ENCODE data around the gene SPATA1.

The SPATA1 gene

DNA sequence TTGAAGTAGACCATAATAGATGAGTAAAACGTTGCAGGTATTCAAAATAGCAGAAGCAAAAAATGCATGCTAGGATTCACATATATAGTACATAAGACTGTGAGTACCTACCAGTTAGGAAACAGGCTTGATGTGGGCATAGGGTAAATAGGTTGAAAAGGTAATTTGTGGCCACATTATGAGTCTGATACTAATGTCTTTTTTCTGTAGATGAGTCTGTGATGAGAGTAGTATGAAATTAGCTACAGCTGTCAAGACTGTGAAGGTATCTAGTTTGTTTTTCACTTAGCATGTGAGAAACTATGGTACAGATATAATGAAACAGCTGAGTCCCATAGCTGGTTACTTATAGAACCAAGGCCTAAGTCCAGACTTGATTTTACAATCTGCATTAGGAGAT is 12.4 kb upstream of the SPATA1 start:
- no peaks in the 10 kb centered on the region for H3K9me3 Mint-ChIP-seq
- H3K4me1 Mint-ChIP-seq = no peaks in the 10 kb centered on the region
- TF ChIP-seq, protein P1, sequence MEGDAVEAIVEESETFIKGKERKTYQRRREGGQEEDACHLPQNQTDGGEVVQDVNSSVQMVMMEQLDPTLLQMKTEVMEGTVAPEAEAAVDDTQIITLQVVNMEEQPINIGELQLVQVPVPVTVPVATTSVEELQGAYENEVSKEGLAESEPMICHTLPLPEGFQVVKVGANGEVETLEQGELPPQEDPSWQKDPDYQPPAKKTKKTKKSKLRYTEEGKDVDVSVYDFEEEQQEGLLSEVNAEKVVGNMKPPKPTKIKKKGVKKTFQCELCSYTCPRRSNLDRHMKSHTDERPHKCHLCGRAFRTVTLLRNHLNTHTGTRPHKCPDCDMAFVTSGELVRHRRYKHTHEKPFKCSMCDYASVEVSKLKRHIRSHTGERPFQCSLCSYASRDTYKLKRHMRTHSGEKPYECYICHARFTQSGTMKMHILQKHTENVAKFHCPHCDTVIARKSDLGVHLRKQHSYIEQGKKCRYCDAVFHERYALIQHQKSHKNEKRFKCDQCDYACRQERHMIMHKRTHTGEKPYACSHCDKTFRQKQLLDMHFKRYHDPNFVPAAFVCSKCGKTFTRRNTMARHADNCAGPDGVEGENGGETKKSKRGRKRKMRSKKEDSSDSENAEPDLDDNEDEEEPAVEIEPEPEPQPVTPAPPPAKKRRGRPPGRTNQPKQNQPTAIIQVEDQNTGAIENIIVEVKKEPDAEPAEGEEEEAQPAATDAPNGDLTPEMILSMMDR (IDR thresholded peaks at IDR 0.05) = no peak
- DNase-seq = no peak
- H3K27me3 Mint-ChIP-seq (ENCODE audit: low read depth, poor library complexity) = no peaks in the 10 kb centered on the region
- peaks cover 77% of the 10 kb centered on the region for H3K36me3 Mint-ChIP-seq (ENCODE audit: low read depth)
- H3K4me3 Mint-ChIP-seq = no peak overlapping the region
- H3K27ac Mint-ChIP-seq = no peak overlapping the region

DNA sequence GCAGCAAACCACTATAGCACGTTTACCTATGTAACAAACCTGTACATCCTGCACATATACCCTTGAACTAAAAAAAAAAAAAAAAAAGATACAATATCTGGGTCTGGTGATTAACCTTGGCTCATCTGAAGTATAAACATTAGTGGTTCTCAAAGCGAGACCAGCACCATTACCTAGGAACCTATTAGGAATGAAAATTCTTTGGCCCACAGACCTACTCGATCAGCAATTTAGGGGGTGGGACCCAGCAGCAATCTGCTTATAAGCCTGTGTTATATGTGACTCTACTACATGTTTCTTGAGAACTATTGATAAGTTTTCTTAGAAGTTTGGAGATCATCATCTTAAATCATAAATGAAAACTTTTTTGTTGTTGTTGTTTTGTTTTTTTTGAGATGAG is 9.7 kb upstream of the SPATA1 start:
- no peak for DNase-seq
- Mint-ChIP-seq H3K36me3 (ENCODE audit: low read depth) (peaks cover 76% of the 10 kb centered on the region), H3K4me3 (no peak overlapping the region), H3K27ac (no peak overlapping the region), H3K4me1 (peaks cover 4% of the 10 kb centered on the region), H3K9me3 (no peaks in the 10 kb centered on the region), H3K27me3 (ENCODE audit: low read depth, poor library complexity) (no peaks in the 10 kb centered on the region)
- TF ChIP-seq, protein P1 (IDR thresholded peaks at IDR 0.05) = no peak

DNA sequence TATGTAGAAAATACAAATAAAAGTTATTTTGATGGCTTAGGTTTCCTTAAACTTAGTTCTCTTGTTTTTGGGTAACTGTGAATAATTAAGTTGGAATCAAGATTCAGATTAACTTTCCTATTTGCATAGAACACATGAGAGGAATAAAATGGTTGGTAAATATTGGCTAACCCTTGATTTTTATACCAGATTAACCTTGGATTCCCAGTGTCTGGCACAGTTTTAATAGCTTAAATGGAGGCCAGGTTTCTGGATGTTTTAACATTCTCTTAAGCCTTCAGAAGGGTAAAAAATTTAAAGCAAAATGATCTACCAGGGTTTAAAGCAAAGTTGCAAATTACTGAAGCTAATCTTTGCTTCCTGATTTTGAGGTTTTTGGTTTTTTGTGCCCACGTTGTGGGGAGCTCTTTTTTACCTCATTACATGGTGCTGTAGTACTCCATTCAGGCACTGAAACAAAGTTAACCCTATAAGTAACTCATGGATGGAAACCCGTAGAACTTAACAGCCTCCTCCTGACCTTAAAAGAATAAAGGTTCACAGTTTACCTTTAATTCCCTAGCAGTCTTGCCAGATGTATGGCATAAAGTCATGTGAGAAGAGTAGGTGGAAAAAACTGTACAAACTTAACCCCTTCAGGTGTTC is 8.4 kb upstream of the SPATA1 start:
- Mint-ChIP-seq H3K4me1 (peaks cover 7% of the 10 kb centered on the region), H3K27ac (no peak overlapping the region), H3K36me3 (ENCODE audit: low read depth) (peaks cover 69% of the 10 kb centered on the region), H3K4me3 (no peak overlapping the region), H3K9me3 (no peaks in the 10 kb centered on the region), H3K27me3 (ENCODE audit: low read depth, poor library complexity) (no peaks in the 10 kb centered on the region)
- TF ChIP-seq, protein P1 (IDR thresholded peaks at IDR 0.05) = no peak
- DNase-seq = no peak

DNA sequence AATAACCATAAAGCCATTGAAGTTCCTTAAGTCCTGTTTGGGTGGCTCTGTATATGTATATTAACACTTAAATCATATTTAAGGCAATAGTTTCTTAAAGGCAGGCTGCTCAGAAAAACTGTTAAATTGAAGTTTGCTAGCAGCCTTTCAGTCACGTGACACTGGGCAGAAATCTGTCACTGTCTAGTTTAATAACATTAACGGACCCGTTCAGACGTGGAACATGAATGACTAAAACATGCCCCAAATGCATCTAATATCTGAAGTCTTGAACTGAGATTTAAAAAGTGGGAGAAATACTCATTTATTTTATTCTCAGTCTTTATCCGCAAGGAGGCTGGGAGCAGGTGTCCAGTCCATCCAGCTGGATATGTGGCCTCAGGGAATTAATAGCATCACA is 3.3 kb upstream of the SPATA1 start:
- Mint-ChIP-seq H3K27me3 (ENCODE audit: low read depth, poor library complexity) (no peaks in the 10 kb centered on the region), H3K9me3 (peaks cover 10% of the 10 kb centered on the region), H3K4me1 (peaks cover 35% of the 10 kb centered on the region), H3K27ac (no peak overlapping the region), H3K36me3 (ENCODE audit: low read depth) (peaks cover 44% of the 10 kb centered on the region), H3K4me3 (peak overlapping the region; percentile 96)
- TF ChIP-seq, protein P1 (IDR thresholded peaks at IDR 0.05) = no peak
- DNase-seq = no peak

DNA sequence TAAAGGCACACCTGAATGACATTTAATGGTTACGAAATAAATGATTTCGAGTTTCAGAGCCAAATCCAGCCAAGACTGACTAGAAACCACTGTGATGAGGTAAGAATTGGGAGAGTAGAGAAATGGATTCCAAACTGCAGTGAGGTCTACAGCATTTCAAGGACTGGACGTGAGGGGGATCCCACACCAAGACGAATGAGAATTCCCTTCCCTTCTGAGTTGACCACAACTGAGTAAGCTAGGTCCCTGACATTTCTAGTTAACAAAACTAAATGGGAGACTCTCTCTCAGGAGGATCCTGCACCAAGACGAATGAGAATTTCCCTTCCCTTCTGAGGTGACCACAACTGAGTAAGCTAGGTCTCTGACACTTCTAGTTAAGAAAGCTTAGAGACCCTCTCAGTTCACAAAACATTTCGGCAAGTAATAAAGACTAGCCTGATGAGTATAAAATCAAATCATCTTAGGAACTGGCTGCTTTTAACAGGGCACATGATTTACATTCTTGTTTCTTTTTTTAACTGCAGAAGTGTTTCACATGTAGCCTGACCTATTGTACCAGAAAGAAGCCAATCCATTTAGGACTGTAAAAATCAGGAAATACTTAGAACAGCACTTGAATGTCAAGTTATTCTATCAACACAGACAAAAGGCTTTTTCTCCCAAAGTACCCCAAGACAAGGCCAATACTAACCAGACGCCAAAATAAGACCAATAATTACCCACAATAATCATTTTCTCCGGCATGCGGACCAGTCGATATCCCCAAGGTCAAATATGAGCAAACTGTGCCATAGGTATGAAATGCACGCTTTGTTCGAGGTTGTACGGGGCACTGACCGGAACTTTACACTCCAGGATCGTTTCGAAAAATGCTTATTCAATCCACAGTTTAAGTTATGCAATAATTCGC is 1.4 kb upstream of the SPATA1 start:
- no peaks in the 10 kb centered on the region for H3K27me3 Mint-ChIP-seq (ENCODE audit: low read depth, poor library complexity)
- H3K4me1 Mint-ChIP-seq = peaks cover 35% of the 10 kb centered on the region
- TF ChIP-seq, protein P1 (IDR thresholded peaks at IDR 0.05) = no peak
- DNase-seq = no peak
- peak overlapping the region; percentile 96 for H3K27ac Mint-ChIP-seq
- peak overlapping the region; percentile 96 for H3K4me3 Mint-ChIP-seq
- peaks cover 28% of the 10 kb centered on the region for H3K9me3 Mint-ChIP-seq
- H3K36me3 Mint-ChIP-seq (ENCODE audit: low read depth) = peaks cover 46% of the 10 kb centered on the region
